HFFc6 (cell line): Measurements from ENCODE around the gene DGUOK. TPM values are rescaled to one million over a fixed set of nuclear protein-coding genes. Genes with fewer than 3 reads are reported as not detected.
"Not testable (repeated sequence)": the region's sequence is repeated elsewhere in the genome, so short reads cannot be mapped to it uniquely, and the experiment has no call there.

Experiments used
- DNase-seq: peaks from one replicate; pipeline ENCODE4 v3.0.0-alpha.2; 2018
- H3K27ac Mint-ChIP-seq: 2 replicates; pipeline ENCODE4 v1.8.0; 2020; ENCODE audit warnings: mild to moderate bottlenecking, mixed read lengths
- H3K27me3 Mint-ChIP-seq: 2 replicates; pipeline ENCODE4 v1.8.0; 2021; ENCODE audit warnings: mild to moderate bottlenecking, moderate library complexity, mixed read lengths; ENCODE audit not compliant: insufficient read depth
- H3K36me3 Mint-ChIP-seq: 2 replicates; pipeline ENCODE4 v1.8.0; 2021; ENCODE audit warnings: low read depth, mixed read lengths
- H3K4me1 Mint-ChIP-seq: 2 replicates; pipeline ENCODE4 v1.8.0; 2020; ENCODE audit warnings: low read depth, mixed read lengths
- H3K4me3 Mint-ChIP-seq: 2 replicates; pipeline ENCODE4 v1.8.0; 2020; ENCODE audit warnings: mild to moderate bottlenecking, moderate library complexity, mixed read lengths
- H3K9me3 Mint-ChIP-seq: 2 replicates; pipeline ENCODE4 v1.8.0; 2020; ENCODE audit warnings: mild to moderate bottlenecking, mixed read lengths
- CTCF ChIP-seq: fragments of 200-600 bp; sonication (generic); IDR thresholded peaks from 2 replicates; pipeline ENCODE4 v1.5.0; 2021; ENCODE audit warnings: antibody characterized with exemption, mild to moderate bottlenecking
- long read RNA-seq: library from polyadenylated mRNA; unstranded; transcript quantifications from one replicate; pipeline ENCODE4 v2.0.0, GENCODE V29; 2019
- total RNA-seq, 6 experiments: library from RNA; stranded (reverse); fragmentation: NEBNext Ultra II Directional; extraction: Animal tissue kit (Norgen Biotek cat#: 25700); gene quantifications; 2 replicates in 1 of 6; 3 replicates in 5 of 6; pipeline ENCODE4 v1.2.3, GENCODE V29; 2021

DGUOK gene
- 10 to 100 TPM; 63.2 to 73.3 (median 69.3) TPM for total RNA-seq
- long read RNA-seq, transcript DGUOK-201 (7 exons, 1,144 nt), result minor isoform, 19 of 95 reads
- long read RNA-seq, transcript DGUOK-202 (5 exons, 880 nt), result minor isoform, 7 of 95 reads
- long read RNA-seq, transcript DGUOK-208 (6 exons, 1,029 nt), result major isoform, 24 of 95 reads
- long read RNA-seq, transcript DGUOK-203 (4 exons, 703 nt), result minor isoform, 19 of 95 reads
- long read RNA-seq, partial matches to known transcripts, result 3 of 95 reads
- long read RNA-seq, other reads (novel, unspliced or antisense), result 23 of 95 reads

GRCh38 chr2:73926493-73927327 lies at the start of gene DGUOK:
Gene DGUOK, plus strand, starts transcription at chr2:73926880. Its CDS starts 31 bp downstream, at chr2:73926911.
- Mint-ChIP-seq H3K36me3 (peaks cover 22% of the 10 kb centered on the region), H3K27me3 (peaks cover 7% of the 10 kb centered on the region; the same call in 1 of the 2 replicates), H3K4me3 (peak within 1 kb of the TSS; percentile 95), H3K4me1 (peaks cover 44% of the 10 kb centered on the region), H3K9me3 (no peaks in the 10 kb centered on the region), H3K27ac (peak within 1 kb of the TSS; percentile 96)
- peak; percentile 98 for DNase-seq
- TF ChIP-seq CTCF, result no peak

- Mint-ChIP-seq H3K4me1 (no peaks in the 10 kb centered on the region; the same call in 1 of the 2 replicates), H3K27me3 (peaks cover 15% of the 10 kb centered on the region), H3K9me3 (no peaks in the 10 kb centered on the region), H3K27ac (no peak overlapping the region), H3K4me3 (peak overlapping the region; percentile 17; the same call in 1 of the 2 replicates), H3K36me3 (peaks cover 6% of the 10 kb centered on the region; the same call in 1 of the 2 replicates)
- DNase-seq, result no peak
- TF ChIP-seq CTCF, result no peak
Observed at GRCh38 chr2:73877071-73877802, 49.4 kb upstream of the DGUOK start.

- not testable (repeated sequence) for H3K9me3 Mint-ChIP-seq, H3K27ac Mint-ChIP-seq, H3K36me3 Mint-ChIP-seq, H3K4me1 Mint-ChIP-seq, DNase-seq, H3K4me3 Mint-ChIP-seq
- H3K27me3 Mint-ChIP-seq, result peaks cover 18% of the 10 kb centered on the region
Observed at GRCh38 chr2:73877984-73878383, 48.7 kb upstream of the DGUOK start.

GRCh38 chr2:73885406-73885805 lies 41.3 kb upstream of the DGUOK start:
- no peaks in the 10 kb centered on the region for H3K36me3 Mint-ChIP-seq
- H3K27me3 Mint-ChIP-seq, result peaks cover 35% of the 10 kb centered on the region
- no peak overlapping the region for H3K4me3 Mint-ChIP-seq
- TF ChIP-seq CTCF, result no peak
- peaks cover 9% of the 10 kb centered on the region for H3K4me1 Mint-ChIP-seq
- no peaks in the 10 kb centered on the region for H3K9me3 Mint-ChIP-seq
- H3K27ac Mint-ChIP-seq, result no peak overlapping the region
- DNase-seq, result no peak

GRCh38 chr2:73886357-73886756 lies 40.3 kb upstream of the DGUOK start:
- Mint-ChIP-seq H3K36me3 (no peaks in the 10 kb centered on the region), H3K4me1 (peaks cover 17% of the 10 kb centered on the region), H3K9me3 (no peaks in the 10 kb centered on the region), H3K27ac (no peak overlapping the region), H3K27me3 (peaks cover 34% of the 10 kb centered on the region), H3K4me3 (no peak overlapping the region)
- TF ChIP-seq CTCF, result no peak
- no peak for DNase-seq

- not testable (repeated sequence) for H3K9me3 Mint-ChIP-seq, H3K36me3 Mint-ChIP-seq, H3K27ac Mint-ChIP-seq
- H3K4me1 Mint-ChIP-seq, result peaks cover 17% of the 10 kb centered on the region
- peaks cover 35% of the 10 kb centered on the region for H3K27me3 Mint-ChIP-seq
- H3K4me3 Mint-ChIP-seq, result peak overlapping the region; percentile 31; the same call in 1 of the 2 replicates
- DNase-seq, result peak; percentile 7
Observed at GRCh38 chr2:73887596-73888353, 38.9 kb upstream of the DGUOK start.
